ENCODE measurements around the gene FOXA3. TPM values are rescaled to one million over a fixed set of nuclear protein-coding genes. Genes with fewer than 3 reads are reported as not detected.
A peak's percentile ranks its signal among the peaks of the same experiment; 100 is the strongest.

FOXA3 gene
- total and polyA plus RNA-seq, 3 donors from 2014 or later: 1.5 to 1.7 (median 1.7) TPM

DNA sequence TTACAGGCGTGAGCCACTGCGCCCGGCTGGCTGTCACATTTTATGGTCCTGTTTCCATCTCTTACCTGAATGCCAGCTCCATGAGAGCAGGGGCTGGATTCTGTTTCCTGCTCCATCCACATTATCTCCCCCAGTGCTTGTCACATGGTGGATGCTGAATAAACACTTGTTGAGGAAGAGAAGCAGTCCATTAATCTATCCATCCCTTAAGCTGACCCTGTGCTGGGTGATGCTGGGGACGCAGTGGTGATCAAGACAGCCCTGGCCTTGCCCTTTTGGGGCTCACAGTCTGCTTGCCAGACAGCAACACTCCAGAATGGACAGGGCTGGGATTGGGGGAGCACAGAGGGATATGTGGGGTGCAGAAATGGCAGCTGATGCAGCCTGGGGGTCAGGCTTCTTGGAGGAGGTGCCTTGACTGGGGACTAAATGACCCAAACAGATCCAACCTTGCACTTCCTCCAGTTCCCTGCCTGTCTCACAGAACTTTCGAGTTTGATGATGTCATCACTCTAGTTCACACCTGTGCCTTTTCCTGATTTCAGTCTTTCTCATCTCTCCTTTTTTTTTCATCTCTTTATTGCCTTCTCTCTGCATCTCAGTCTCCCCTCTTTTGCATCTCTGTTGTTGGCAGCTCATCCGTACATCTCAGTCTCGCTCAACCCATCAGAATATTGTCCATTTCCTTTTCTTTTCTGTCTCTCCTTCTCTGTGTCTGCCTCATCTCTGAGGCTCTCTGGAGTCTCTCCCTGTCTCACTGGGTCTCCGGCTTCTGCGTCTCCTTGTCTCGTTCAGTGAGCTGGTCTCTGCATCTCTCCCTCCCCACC, 17.2 kb downstream of the FOXA3 start:
- WGBS, 2 donors: 88 to 90% methylated on average over 9 to 10 of the region's 10 CpGs
- intact Hi-C loops (cut with DNase I; ENCODE audit: low total_unique reads): loop anchor here (10.0 kb wide), 1 partner anchor 106 kb away; no protein-coding TSS in a partner anchor
- Histone ChIP-seq H3K4me3 (no peak overlapping the region), H3K27ac (no peak overlapping the region), H3K4me1 (peaks cover 41% of the 10 kb centered on the region), H3K36me3 (ENCODE audit: low read depth, missing control alignments) (no peaks in the 10 kb centered on the region), H3K9me3 (no peaks in the 10 kb centered on the region), H3K27me3 (no peaks in the 10 kb centered on the region)
- TF ChIP-seq CTCF (IDR thresholded peaks at IDR 0.05) (no peak), POLR2A (IDR thresholded peaks at IDR 0.05) (no peak)
- DNase-seq: no peak

GRCh38 chr19:45881909-45882528, 17.9 kb downstream of the FOXA3 start:
- no peak for TF ChIP-seq POLR2A (IDR thresholded peaks at IDR 0.05)
- no peak for TF ChIP-seq CTCF (IDR thresholded peaks at IDR 0.05)
- Histone ChIP-seq H3K4me3 (no peak overlapping the region), H3K27ac (no peak overlapping the region), H3K27me3 (no peaks in the 10 kb centered on the region), H3K4me1 (peaks cover 36% of the 10 kb centered on the region), H3K36me3 (ENCODE audit: low read depth, missing control alignments) (no peaks in the 10 kb centered on the region), H3K9me3 (no peaks in the 10 kb centered on the region)
- 61 to 63% methylated on average over 2 to 4 of the region's 4 CpGs for WGBS, 2 donors
- DNase-seq: no peak
- intact Hi-C loops (cut with DNase I; ENCODE audit: low total_unique reads): loop anchor here (10.0 kb wide), 1 partner anchor 107 kb away; no protein-coding TSS in a partner anchor

DNA sequence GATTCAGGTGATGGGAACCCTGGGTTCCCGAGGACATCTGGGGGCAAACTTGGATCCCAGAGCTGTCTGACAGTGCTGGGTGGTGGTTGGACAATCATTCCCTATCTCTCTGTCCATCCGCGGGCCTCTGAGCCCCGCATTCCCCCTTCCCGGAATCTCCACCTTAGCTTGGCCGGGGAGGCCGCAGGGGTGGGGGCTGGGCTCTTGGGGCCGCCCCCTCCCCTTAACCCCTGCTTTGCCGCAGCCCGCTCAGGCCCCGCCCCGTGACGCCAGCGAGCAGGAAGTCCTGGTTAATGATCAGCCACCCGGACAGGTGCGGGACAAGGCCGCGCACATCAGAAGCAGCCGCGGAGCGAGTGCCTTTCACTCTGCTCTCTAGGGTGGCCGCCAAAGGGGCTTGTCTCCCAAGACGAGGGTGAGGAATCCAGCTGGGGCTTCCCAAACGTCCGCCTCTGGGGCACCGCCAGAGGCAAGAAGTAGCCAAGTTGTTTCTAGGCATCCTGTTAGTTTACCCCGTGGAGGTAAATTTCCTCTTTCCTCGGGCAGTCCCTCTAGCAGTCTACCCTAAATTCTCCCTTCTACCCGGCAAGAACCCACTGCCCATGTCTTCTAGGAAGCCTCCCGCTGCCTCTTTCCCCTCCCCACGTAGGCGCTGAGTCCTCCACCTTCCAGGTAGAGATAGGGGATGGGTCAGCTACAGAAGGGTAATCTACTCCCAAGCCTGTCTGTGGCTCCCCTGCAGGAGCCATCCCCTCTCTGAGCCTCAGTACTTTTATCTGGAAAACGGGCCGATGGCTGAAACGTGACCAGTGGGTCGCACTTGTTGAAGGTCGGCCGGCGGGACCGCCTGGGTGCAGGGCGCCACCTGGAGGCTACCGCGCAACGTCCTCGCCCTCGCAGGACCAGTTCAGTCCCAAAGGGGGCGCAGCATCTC, 18.8 kb downstream of the FOXA3 start:
- TF ChIP-seq CTCF (IDR thresholded peaks at IDR 0.05) (peak; percentile 71 to 82 (median 81)), POLR2A (IDR thresholded peaks at IDR 0.05) (no peak)
- H3K9me3 ChIP-seq: no peaks in the 10 kb centered on the region
- peaks cover 35% of the 10 kb centered on the region for H3K4me1 ChIP-seq
- 14 to 19% methylated on average over 16 to 45 of the region's 47 CpGs for WGBS, 2 donors
- H3K4me3 ChIP-seq: peak overlapping the region in 1 of 2 donors; percentile 18
- peak; percentile 89 for DNase-seq
- H3K27me3 ChIP-seq: no peaks in the 10 kb centered on the region
- H3K27ac ChIP-seq: no peak overlapping the region
- intact Hi-C loops (cut with DNase I; ENCODE audit: low total_unique reads): loop anchor here (10.0 kb wide), 1 partner anchor 108 kb away; no protein-coding TSS in a partner anchor
- H3K36me3 ChIP-seq (ENCODE audit: low read depth, missing control alignments): no peaks in the 10 kb centered on the region

DNA sequence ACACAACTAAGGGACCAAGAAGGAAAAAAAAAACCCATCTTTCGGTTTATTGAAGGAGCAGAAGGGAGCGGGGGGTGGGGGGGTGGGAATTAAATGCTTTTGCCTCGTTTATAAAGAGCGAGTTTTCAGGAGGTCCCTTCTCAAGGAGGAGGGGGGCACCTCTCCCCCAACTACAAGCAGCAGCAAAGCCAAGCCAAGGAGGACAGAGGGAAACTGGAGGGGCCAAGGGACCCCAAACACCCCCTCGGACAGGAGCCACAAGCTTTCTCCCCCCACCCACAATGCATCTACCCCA, 19.4 kb downstream of the FOXA3 start:
- WGBS, 2 donors: 22 to 24% methylated on average over 5 of the region's 5 CpGs
- H3K4me3 ChIP-seq: peak overlapping the region in 1 of 2 donors; percentile 18
- no peak for DNase-seq
- H3K9me3 ChIP-seq: no peaks in the 10 kb centered on the region
- H3K4me1 ChIP-seq: peaks cover 35% of the 10 kb centered on the region
- H3K27me3 ChIP-seq: no peaks in the 10 kb centered on the region
- no peak overlapping the region for H3K27ac ChIP-seq
- intact Hi-C loops (cut with DNase I; ENCODE audit: low total_unique reads): loop anchor here (10.0 kb wide), 1 partner anchor 109 kb away; no protein-coding TSS in a partner anchor
- TF ChIP-seq CTCF (IDR thresholded peaks at IDR 0.05): peak in 1 of 3 experiments; percentile 19
- TF ChIP-seq POLR2A (IDR thresholded peaks at IDR 0.05): no peak
- no peaks in the 10 kb centered on the region for H3K36me3 ChIP-seq (ENCODE audit: low read depth, missing control alignments)

All from testis (tissue), 3 donors.